ENCODE results near the gene COL13A1. TPM values are rescaled to one million over a fixed set of nuclear protein-coding genes. Genes with fewer than 3 reads are reported as not detected.

COL13A1 gene
- total RNA-seq, 3 donors from 2014 or later, result 0.66 to 0.80 (median 0.73) TPM

- Histone ChIP-seq H3K9me3 (no peaks in the 10 kb centered on the region), H3K4me1 (peaks cover 4 to 14% of the 10 kb centered on the region in 2 donors), H3K27me3 (no peaks in the 10 kb centered on the region), H3K36me3 (no peaks in the 10 kb centered on the region), H3K27ac (no peak overlapping the region), H3K4me3 (no peak overlapping the region)
- DNase-seq (ENCODE audit: low spot score in 2 of 2), result no peak
- intact Hi-C loops (cut with DNase I; ENCODE audit: low total_unique reads), result no loop called here
- TF ChIP-seq POLR2A (IDR thresholded peaks at IDR 0.05), result no peak
- no peak for TF ChIP-seq CTCF (IDR thresholded peaks at IDR 0.05)
Observed at GRCh38 chr10:69910561-69910960, 108.9 kb downstream of the COL13A1 start.

DNA sequence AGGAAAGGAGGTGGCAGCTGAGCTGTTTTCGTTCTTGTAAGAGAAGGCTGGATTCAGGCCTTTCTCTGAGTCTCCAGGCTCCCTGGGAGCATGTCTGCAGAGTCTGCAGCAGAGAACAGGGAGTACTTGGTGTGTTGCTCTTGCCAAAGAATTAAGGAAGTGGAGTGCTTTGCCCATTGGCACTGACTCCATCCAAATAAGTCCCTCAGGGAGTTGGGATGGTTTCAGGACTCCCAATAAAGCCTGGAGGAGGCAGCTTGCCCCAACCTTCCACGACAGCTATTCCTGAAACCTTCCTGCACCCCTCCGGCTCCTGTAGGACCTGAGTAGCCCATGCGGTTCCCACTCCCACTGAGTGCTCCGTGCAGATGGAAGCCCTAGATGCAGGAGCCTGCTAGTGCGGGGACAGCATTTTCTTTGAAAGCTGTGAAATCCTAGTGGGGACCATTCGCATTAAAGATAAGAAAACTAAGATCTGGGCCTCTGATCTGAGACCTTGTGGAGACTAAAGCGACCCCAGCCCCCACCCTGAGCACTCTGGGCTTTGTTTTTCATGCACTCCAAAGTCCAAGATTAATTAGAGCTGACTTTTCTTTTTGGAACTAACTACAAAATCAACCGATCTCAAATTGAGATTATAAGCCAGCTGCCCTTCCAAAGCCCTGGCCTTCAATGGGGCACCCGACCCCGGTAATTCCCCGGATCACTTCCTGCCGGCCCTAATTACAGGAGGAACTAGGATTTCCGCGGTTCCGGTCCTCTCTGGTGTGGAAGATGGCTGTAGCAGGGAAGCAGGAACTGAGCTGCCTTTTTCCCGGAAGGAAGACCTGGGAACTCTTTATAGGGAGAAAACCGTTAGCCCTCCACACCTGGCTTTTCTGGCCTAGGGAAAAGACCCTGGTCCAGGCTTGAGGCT lies 110.2 kb downstream of the COL13A1 start:
- H3K27me3 ChIP-seq, result no peaks in the 10 kb centered on the region
- no peak overlapping the region for H3K4me3 ChIP-seq
- no peaks in the 10 kb centered on the region for H3K36me3 ChIP-seq
- no peaks in the 10 kb centered on the region for H3K9me3 ChIP-seq
- no peak for TF ChIP-seq POLR2A (IDR thresholded peaks at IDR 0.05)
- TF ChIP-seq CTCF (IDR thresholded peaks at IDR 0.05), result no peak
- TF ChIP-seq POLR2AphosphoS5 (IDR thresholded peaks at IDR 0.05), result no peak
- H3K27ac ChIP-seq, result peak overlapping the region; percentile 6 to 52
- DNase-seq (ENCODE audit: low spot score in 2 of 2), result peak in 1 of 2 donors; percentile 45
- peaks cover 4 to 14% of the 10 kb centered on the region in 2 donors for H3K4me1 ChIP-seq
- intact Hi-C loops (cut with DNase I; ENCODE audit: low total_unique reads), result no loop called here

DNA sequence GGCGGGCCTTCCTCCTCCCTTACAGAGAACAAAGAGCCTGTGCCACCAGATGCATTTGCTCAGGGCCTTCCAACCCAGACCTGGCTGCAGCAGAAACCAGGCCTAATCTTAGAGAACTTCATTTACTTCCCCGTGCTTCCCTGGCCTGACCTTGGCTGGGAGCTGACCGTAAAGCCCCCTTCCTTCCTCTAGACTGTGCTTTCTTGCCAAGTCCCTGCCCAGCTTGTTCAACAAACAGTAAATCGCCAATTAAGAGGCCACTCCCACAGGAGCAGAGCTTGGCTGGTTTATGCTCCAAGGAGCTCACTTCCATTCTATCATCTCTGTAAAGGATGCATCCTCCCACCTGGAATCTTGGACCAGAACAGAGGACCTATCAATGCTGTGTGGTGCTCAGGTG lies 110.9 kb downstream of the COL13A1 start:
- TF ChIP-seq CTCF (IDR thresholded peaks at IDR 0.05) (no peak), POLR2A (IDR thresholded peaks at IDR 0.05) (no peak)
- intact Hi-C loops (cut with DNase I; ENCODE audit: low total_unique reads), result no loop called here
- H3K4me1 ChIP-seq, result peaks cover 4 to 14% of the 10 kb centered on the region in 2 donors
- no peaks in the 10 kb centered on the region for H3K27me3 ChIP-seq
- no peaks in the 10 kb centered on the region for H3K36me3 ChIP-seq
- no peaks in the 10 kb centered on the region for H3K9me3 ChIP-seq
- no peak overlapping the region for H3K4me3 ChIP-seq
- no peak for DNase-seq (ENCODE audit: low spot score in 2 of 2)
- no peak overlapping the region for H3K27ac ChIP-seq

DNA sequence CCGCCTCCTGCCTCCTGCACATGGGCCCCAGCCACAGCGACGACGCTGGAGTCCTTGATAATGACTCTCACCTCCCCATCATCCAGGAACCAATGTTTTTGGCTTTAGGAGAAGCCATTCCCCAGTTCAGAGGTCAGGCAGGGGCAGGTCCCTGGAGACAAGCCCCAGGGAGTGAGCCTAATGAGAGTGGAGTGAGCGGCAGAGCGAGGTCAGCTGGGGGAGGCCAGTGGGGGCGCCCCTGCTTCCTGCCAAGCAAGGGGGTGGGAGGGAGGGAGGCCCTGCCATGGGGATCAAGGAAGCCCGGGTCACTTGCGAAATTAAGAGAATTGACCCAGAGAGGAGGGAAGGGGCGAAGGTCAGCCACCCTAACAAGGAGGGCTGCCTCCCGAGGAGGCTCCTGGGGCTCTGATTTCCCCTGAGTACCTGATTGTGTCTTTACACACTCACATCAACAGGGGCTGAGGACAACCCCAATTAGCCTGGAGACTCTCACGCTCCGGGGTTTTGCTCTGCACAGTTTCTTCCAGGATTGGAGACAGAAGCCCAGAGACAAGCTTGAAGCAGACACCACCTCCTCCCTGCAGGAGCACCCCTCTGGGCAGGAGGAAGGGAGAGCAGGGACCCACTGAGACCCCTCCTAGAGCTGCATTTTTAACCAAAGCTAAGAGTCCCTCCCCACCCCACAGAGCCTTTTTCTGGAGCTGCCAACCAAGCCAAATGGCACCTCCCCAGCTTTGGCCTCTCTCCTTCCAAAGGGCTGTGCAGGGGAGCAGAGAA lies 112.1 kb downstream of the COL13A1 start:
- TF ChIP-seq CTCF (IDR thresholded peaks at IDR 0.05), result no peak
- TF ChIP-seq POLR2A (IDR thresholded peaks at IDR 0.05), result no peak
- no peak for TF ChIP-seq POLR2AphosphoS5 (IDR thresholded peaks at IDR 0.05)
- Histone ChIP-seq H3K36me3 (no peaks in the 10 kb centered on the region), H3K4me3 (no peak overlapping the region), H3K9me3 (no peaks in the 10 kb centered on the region), H3K27me3 (no peaks in the 10 kb centered on the region), H3K27ac (no peak overlapping the region), H3K4me1 (peaks cover 4 to 14% of the 10 kb centered on the region in 2 donors)
- DNase-seq (ENCODE audit: low spot score in 2 of 2), result no peak
- intact Hi-C loops (cut with DNase I; ENCODE audit: low total_unique reads), result no loop called here

Data from breast epithelium (tissue), 4 donors.